ENCODE results near the gene SLC22A17.

The SLC22A17 gene

GRCh38 chr14:23302290-23303225 lies 50.1 kb downstream of the SLC22A17 start, which contains the start of gene PPP1R3E:
TSS of gene PPP1R3E (minus strand) at chr14:23302859. CDS start at chr14:23302576, 283 bp downstream.
- peak within 1 kb of the TSS; percentile 67 for H3K4me3 ChIP-seq (ENCODE audit: extremely low read depth, insufficient read depth, low read length, poor library complexity, severe bottlenecking)
- peak within 1 kb of the TSS; percentile 96 for H3K27ac ChIP-seq (ENCODE audit: low read depth, low read length, severe bottlenecking)
- peaks cover 12% of the 10 kb centered on the region for H3K4me1 ChIP-seq (ENCODE audit: control insufficient read depth, insufficient read depth, low read length, poor library complexity, severe bottlenecking)
- peaks cover 9% of the 10 kb centered on the region for H3K36me3 ChIP-seq (ENCODE audit: control insufficient read depth, insufficient read depth, low read length)
- WGBS, 2 experiments (ENCODE audit: insufficient coverage in 2 of 2): 0 to 4% methylated on average over 35 to 62 of the region's 81 CpGs
- H3K9me3 ChIP-seq (ENCODE audit: control insufficient read depth, low read length): no peaks in the 10 kb centered on the region

GRCh38 chr14:23301969-23302289 lies 50.8 kb downstream of the SLC22A17 start:
- H3K4me3 ChIP-seq (ENCODE audit: extremely low read depth, insufficient read depth, low read length, poor library complexity, severe bottlenecking): peak overlapping the region; percentile 67
- WGBS, 2 experiments (ENCODE audit: insufficient coverage in 2 of 2): 0 to 1% methylated on average over 19 to 23 of the region's 25 CpGs
- peak overlapping the region; percentile 96 for H3K27ac ChIP-seq (ENCODE audit: low read depth, low read length, severe bottlenecking)

GRCh38 chr14:23301288-23301968 lies 51.3 kb downstream of the SLC22A17 start:
- 0 to 1% methylated on average over 65 to 78 of the region's 87 CpGs for WGBS, 2 experiments (ENCODE audit: insufficient coverage in 2 of 2)
- Histone ChIP-seq H3K4me1 (ENCODE audit: control insufficient read depth, insufficient read depth, low read length, poor library complexity, severe bottlenecking) (peaks cover 11% of the 10 kb centered on the region), H3K36me3 (ENCODE audit: control insufficient read depth, insufficient read depth, low read length) (peaks cover 8% of the 10 kb centered on the region)

More at GRCh38 chr14:23301969-23302289, 50.8 kb downstream of the SLC22A17 start:
- peaks cover 8% of the 10 kb centered on the region for H3K36me3 ChIP-seq (ENCODE audit: control insufficient read depth, insufficient read depth, low read length)
- no peaks in the 10 kb centered on the region for H3K9me3 ChIP-seq (ENCODE audit: control insufficient read depth, low read length)
- peaks cover 11% of the 10 kb centered on the region for H3K4me1 ChIP-seq (ENCODE audit: control insufficient read depth, insufficient read depth, low read length, poor library complexity, severe bottlenecking)

GRCh38 chr14:23300687-23301223 lies 51.9 kb downstream of the SLC22A17 start:
- 13 to 21% methylated on average over 2 to 9 of the region's 13 CpGs for WGBS, 2 experiments (ENCODE audit: insufficient coverage in 2 of 2)
- no peaks in the 10 kb centered on the region for H3K9me3 ChIP-seq (ENCODE audit: control insufficient read depth, low read length)
- peaks cover 11% of the 10 kb centered on the region for H3K4me1 ChIP-seq (ENCODE audit: control insufficient read depth, insufficient read depth, low read length, poor library complexity, severe bottlenecking)
- peak overlapping the region; percentile 52 for H3K4me3 ChIP-seq (ENCODE audit: extremely low read depth, insufficient read depth, low read length, poor library complexity, severe bottlenecking)
- peak overlapping the region; percentile 80 for H3K27ac ChIP-seq (ENCODE audit: low read depth, low read length, severe bottlenecking)
- H3K36me3 ChIP-seq (ENCODE audit: control insufficient read depth, insufficient read depth, low read length): peaks cover 8% of the 10 kb centered on the region

More at GRCh38 chr14:23301288-23301968, 51.3 kb downstream of the SLC22A17 start:
- Histone ChIP-seq H3K4me3 (ENCODE audit: extremely low read depth, insufficient read depth, low read length, poor library complexity, severe bottlenecking) (peak overlapping the region; percentile 67), H3K9me3 (ENCODE audit: control insufficient read depth, low read length) (no peaks in the 10 kb centered on the region), H3K27ac (ENCODE audit: low read depth, low read length, severe bottlenecking) (peak overlapping the region; percentile 96)

GRCh38 chr14:23299986-23300686 lies 52.6 kb downstream of the SLC22A17 start:
- H3K4me3 ChIP-seq (ENCODE audit: extremely low read depth, insufficient read depth, low read length, poor library complexity, severe bottlenecking): peak overlapping the region; percentile 52
- 84 to 93% methylated on average over 7 to 8 of the region's 10 CpGs for WGBS, 2 experiments (ENCODE audit: insufficient coverage in 2 of 2)

GRCh38 chr14:23299211-23299957 lies 53.3 kb downstream of the SLC22A17 start:
- peaks cover 8% of the 10 kb centered on the region for H3K36me3 ChIP-seq (ENCODE audit: control insufficient read depth, insufficient read depth, low read length)
- WGBS, 2 experiments (ENCODE audit: insufficient coverage in 2 of 2): 78% methylated on average over 1 of the region's 2 CpGs; no CpG with 5 or more reads in 1 of the 2 experiments
- H3K4me3 ChIP-seq (ENCODE audit: extremely low read depth, insufficient read depth, low read length, poor library complexity, severe bottlenecking): no peak overlapping the region
- H3K4me1 ChIP-seq (ENCODE audit: control insufficient read depth, insufficient read depth, low read length, poor library complexity, severe bottlenecking): peaks cover 18% of the 10 kb centered on the region
- no peaks in the 10 kb centered on the region for H3K9me3 ChIP-seq (ENCODE audit: control insufficient read depth, low read length)
- no peak overlapping the region for H3K27ac ChIP-seq (ENCODE audit: low read depth, low read length, severe bottlenecking)

More at GRCh38 chr14:23299986-23300686, 52.6 kb downstream of the SLC22A17 start:
- Histone ChIP-seq H3K36me3 (ENCODE audit: control insufficient read depth, insufficient read depth, low read length) (peaks cover 8% of the 10 kb centered on the region), H3K9me3 (ENCODE audit: control insufficient read depth, low read length) (no peaks in the 10 kb centered on the region), H3K4me1 (ENCODE audit: control insufficient read depth, insufficient read depth, low read length, poor library complexity, severe bottlenecking) (peaks cover 14% of the 10 kb centered on the region), H3K27ac (ENCODE audit: low read depth, low read length, severe bottlenecking) (peak overlapping the region; percentile 80)

GRCh38 chr14:23297611-23298277 lies 54.9 kb downstream of the SLC22A17 start:
- Histone ChIP-seq H3K4me1 (ENCODE audit: control insufficient read depth, insufficient read depth, low read length, poor library complexity, severe bottlenecking) (peaks cover 18% of the 10 kb centered on the region), H3K9me3 (ENCODE audit: control insufficient read depth, low read length) (no peaks in the 10 kb centered on the region), H3K4me3 (ENCODE audit: extremely low read depth, insufficient read depth, low read length, poor library complexity, severe bottlenecking) (no peak overlapping the region), H3K27ac (ENCODE audit: low read depth, low read length, severe bottlenecking) (no peak overlapping the region), H3K36me3 (ENCODE audit: control insufficient read depth, insufficient read depth, low read length) (peaks cover 8% of the 10 kb centered on the region)
- 95 to 96% methylated on average over 5 of the region's 7 CpGs for WGBS, 2 experiments (ENCODE audit: insufficient coverage in 2 of 2)

- Histone ChIP-seq H3K4me1 (ENCODE audit: control insufficient read depth, insufficient read depth, low read length, poor library complexity, severe bottlenecking) (peaks cover 18% of the 10 kb centered on the region), H3K4me3 (ENCODE audit: extremely low read depth, insufficient read depth, low read length, poor library complexity, severe bottlenecking) (no peak overlapping the region), H3K27ac (ENCODE audit: low read depth, low read length, severe bottlenecking) (no peak overlapping the region), H3K36me3 (ENCODE audit: control insufficient read depth, insufficient read depth, low read length) (peaks cover 8% of the 10 kb centered on the region), H3K9me3 (ENCODE audit: control insufficient read depth, low read length) (no peaks in the 10 kb centered on the region)
- 91 to 95% methylated on average over 6 to 7 of the region's 7 CpGs for WGBS, 2 experiments (ENCODE audit: insufficient coverage in 2 of 2)
These were observed 55.6 kb downstream of the SLC22A17 start for GRCh38 chr14:23297096-23297495.

All from mesodermal cell (in vitro differentiated cells).